COLO829 (cell line): ENCODE measurements around the gene SRR.
A peak's percentile ranks its signal among the peaks of the same experiment; 100 is the strongest.
"Not testable (repeated sequence)": the region's sequence is repeated elsewhere in the genome, so short reads cannot be mapped to it uniquely, and the experiment has no call there.

Source experiments
- DNase-seq: peaks from one replicate; pipeline ENCODE4 v3.0.0; 2012; ENCODE audit warnings: low spot score

The SRR gene

GRCh38 chr17:2292100-2292499 lies 11.7 kb upstream of the SRR start:
- DNase-seq, result no peak

GRCh38 chr17:2295575-2295974 lies 8.2 kb upstream of the SRR start:
- DNase-seq, result no peak

DNA sequence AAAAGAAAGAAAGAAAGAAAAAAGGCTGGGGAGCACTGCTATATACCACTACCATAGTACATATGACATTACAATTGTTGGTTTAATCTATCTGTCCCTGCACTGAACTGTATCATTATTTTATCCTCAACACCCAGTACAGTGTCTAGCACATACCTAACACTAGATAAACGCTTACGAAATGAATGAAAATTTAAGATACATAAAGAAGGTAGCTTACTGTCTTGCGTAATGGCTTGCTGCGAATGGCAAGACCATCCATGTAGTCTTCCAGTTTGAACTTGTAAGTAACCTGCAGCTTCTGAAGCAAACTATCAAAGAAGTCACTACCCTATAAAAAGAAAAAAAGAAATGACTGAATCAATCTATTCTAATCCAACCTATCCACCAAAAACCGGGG lies 6.7 kb upstream of the SRR start:
- DNase-seq, result no peak

- DNase-seq, result no peak
Observed at GRCh38 chr17:2299136-2299535, 4.6 kb upstream of the SRR start.

- DNase-seq, result no peak
Observed at GRCh38 chr17:2299756-2300155, 4.0 kb upstream of the SRR start.

DNA sequence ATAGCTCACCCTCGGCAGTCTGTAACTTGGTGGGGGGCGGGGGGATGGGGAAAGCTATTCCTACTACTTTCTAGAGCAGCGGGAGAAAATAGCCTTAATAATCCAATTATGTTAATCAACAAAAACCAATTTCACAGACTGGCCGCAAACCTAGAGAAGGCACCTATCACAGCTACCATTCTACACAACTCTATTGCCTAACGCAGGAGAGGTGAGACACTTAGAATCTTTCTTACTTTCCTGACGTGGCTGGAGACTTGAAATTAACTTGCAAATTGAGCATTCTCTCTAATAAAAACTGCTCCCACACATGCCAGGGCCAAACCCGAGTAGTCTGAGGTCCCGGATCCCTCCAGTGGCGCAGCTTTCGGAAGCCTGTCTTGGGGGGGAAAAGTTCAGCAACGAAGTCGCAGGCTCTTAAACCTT lies 959 bp upstream of the SRR start:
- no peak for DNase-seq

- DNase-seq, result no peak
Observed at GRCh38 chr17:2304931-2305330, 1.2 kb downstream of the SRR start.

DNA sequence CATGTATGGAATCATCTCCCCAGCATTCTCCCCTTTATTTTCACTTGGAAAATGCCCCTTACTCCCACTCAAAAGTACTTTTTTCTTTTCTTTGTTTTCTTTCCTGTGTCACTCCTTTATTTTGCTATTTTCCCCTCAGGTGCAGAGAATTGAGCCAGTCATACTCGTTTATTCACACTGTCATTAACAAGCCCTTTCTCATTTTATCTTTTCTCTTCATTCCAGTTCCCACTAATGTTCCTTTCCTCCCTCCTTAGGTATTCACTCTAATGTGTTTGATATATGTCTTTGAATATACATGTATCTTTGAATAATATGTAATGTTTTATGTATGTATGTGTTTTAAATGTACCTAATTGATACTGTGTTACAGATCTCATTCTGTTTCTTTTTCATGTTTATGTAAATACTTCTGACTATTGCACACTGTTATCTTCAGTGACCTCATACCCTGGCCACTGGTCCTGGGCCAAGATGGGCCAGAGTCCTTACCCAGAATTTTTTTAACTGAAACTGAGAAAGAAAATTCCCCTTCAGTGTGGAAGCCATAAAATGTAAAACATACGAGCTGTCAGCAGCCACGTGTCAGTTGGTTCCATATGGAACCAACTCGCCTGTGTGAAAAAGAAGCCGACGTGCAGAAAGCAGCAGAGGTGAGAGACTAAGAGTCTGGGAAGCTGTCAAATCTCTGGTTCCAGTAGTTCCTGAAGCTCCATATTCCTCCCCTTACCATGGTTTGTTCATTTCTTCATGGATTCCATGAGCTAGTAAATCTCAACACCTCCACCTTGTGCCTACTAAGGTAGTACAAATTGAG lies 5.8 kb downstream of the SRR start:
- DNase-seq, result no peak

DNA sequence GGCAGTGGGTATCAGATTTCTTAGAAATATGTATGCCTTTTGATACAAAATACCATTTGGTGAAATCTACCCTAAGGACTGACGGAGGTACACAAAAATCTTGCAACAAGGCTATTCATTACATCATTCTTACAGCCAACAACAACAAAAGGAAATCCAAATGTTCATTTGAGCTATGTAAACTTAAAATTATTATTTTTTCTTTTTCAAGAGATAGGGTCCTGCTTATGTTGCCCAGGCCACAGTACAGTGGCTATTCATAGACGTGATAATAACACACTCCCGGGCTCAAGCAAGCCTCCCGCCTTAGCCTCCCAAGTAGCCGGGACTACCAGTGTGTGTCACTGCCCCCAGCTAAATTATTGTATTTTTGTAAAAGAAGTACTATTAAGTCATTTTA lies 9.0 kb downstream of the SRR start:
- no peak for DNase-seq

DNA sequence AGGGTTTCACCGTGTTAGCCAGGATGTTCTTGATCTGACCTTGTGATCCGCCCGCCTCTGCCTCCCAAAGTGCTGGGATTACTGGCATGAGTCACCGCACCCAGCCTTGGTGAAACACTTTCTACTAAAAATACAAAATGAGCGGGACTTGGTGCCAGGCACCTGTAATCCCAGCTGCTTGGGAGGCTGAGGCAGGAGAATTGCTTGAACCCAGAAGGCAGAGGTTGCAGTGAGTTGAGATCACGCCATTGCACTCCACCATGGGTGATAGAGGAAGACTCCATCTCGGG lies 13.1 kb downstream of the SRR start:
- not testable (repeated sequence) for DNase-seq

- no peak for DNase-seq
Observed at GRCh38 chr17:2317796-2318195, 14.0 kb downstream of the SRR start.

DNA sequence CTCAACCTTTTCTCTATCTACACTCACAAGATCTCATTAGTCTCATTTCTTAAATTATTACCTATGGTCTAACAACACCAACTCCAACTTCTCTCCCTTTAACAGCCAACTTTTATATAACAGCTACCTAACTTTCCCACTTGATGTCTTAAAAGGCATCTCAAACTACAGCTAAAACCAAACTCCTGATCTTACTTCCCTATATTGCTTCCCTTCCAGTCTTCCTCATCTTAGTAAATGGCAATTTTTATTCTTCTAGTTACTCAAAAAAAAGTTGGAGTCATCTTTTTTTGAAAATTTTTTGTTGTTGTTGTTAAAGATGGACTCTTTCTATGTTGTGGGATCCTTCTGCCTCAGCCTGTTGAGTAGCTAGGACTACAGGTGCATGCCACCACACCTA lies 15.3 kb downstream of the SRR start:
- DNase-seq, result no peak

GRCh38 chr17:2321399-2321798 lies 17.6 kb downstream of the SRR start:
- no peak for DNase-seq

- no peak for DNase-seq
Observed at GRCh38 chr17:2323629-2324314, 20.0 kb downstream of the SRR start.

GRCh38 chr17:2331303-2331702 lies 27.6 kb downstream of the SRR start:
- no peak for DNase-seq

DNA sequence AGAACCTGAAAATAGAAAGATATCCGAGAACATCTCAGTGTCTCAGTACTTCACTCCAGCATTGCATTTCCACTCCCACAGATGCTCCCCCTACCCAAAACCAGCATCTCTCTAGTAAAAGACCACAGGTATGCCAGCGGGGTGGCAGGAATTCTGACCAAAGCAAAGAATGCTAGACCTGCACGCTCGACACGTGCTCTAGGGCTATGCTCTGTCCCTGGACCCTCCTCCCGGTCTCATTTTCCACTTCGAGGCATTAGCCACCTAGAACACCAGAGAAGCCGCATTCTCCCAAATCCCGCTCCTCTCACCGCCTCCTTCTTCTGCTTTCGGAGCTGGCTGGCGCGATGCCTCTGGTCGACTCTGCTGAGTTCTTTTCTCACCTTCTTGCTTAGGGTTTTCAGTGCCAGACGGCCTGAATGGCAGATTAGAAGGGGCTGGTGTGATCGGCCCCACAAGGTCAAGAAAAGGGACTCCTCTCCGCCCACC lies 32.0 kb downstream of the SRR start:
- no peak for DNase-seq

GRCh38 chr17:2336215-2336851 lies 32.6 kb downstream of the SRR start, which contains the start of gene TSR1:
Gene TSR1 (minus strand): TSS chr17:2336457. CDS start chr17:2336427, 30 bp downstream.
- peak; percentile 96 for DNase-seq

- peak; percentile 28 for DNase-seq
Observed at GRCh38 chr17:2336852-2337543, 33.2 kb downstream of the SRR start, which contains the start of gene SGSM2. Gene SGSM2 (plus strand): TSS chr17:2337501. CDS start chr17:2337689, 188 bp downstream.

GRCh38 chr17:2337544-2338314 lies 34.0 kb downstream of the SRR start:
- DNase-seq, result peak; percentile 36

DNA sequence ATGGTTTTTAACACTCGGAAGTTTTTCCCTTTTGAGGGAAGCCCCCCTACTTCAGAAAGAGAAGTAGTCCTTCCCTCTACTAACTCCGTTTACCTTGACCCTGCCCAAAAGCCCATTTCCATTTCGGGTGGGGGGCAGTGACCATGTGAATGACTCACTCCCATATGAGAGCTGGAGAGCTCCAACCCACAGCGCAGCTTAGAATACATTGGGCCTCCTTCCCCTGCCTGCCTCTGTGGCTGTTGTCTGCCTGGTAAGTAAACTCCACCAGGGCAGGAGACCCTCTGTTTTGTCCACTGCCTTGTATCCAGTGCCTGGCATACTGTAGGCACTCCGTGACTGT lies 34.5 kb downstream of the SRR start:
- no peak for DNase-seq

- DNase-seq, result no peak
Observed at GRCh38 chr17:2343421-2343820, 39.7 kb downstream of the SRR start.

- no peak for DNase-seq
Observed at GRCh38 chr17:2344528-2344927, 40.8 kb downstream of the SRR start.
